IPS-20b (cell line): ENCODE measurements around the gene RIMS4.

Source experiments
- H3K27ac ChIP-seq: one replicate; pipeline ENCODE4 v1.5.1; 2013; ENCODE audit warnings: low read length
- H3K27me3 ChIP-seq: 2 replicates; pipeline ENCODE4 v1.6.1; 2013; ENCODE audit warnings: mild to moderate bottlenecking, low read length, inconsistent platforms; ENCODE audit not compliant: insufficient read depth
- H3K36me3 ChIP-seq: 2 replicates; pipeline ENCODE4 v1.6.1; 2013; ENCODE audit warnings: low read depth, mild to moderate bottlenecking, inconsistent platforms, low read length, moderate library complexity; ENCODE audit not compliant: insufficient read depth
- H3K4me1 ChIP-seq: 2 replicates; pipeline ENCODE4 v1.6.1; 2013; ENCODE audit warnings: mild to moderate bottlenecking, control low read depth, inconsistent platforms, low read length, moderate library complexity; ENCODE audit not compliant: insufficient read depth
- H3K4me3 ChIP-seq: 2 replicates; pipeline ENCODE4 v1.5.1; 2013; ENCODE audit warnings: mild to moderate bottlenecking, low read length, inconsistent platforms
- H3K9ac ChIP-seq: 2 replicates; pipeline ENCODE4 v1.6.1; 2013; ENCODE audit warnings: low read depth, mild to moderate bottlenecking, inconsistent platforms, low read length, moderate library complexity
- H3K9me3 ChIP-seq: 2 replicates; pipeline ENCODE4 v1.6.1; 2013; ENCODE audit warnings: mild to moderate bottlenecking, low read depth, low read length, inconsistent platforms; ENCODE audit not compliant: insufficient read depth

The RIMS4 gene

GRCh38 chr20:44723391-44723790, 87.0 kb downstream of the RIMS4 start:
- Histone ChIP-seq H3K9ac (no peak overlapping the region), H3K27ac (no peak overlapping the region), H3K27me3 (no peaks in the 10 kb centered on the region), H3K9me3 (no peaks in the 10 kb centered on the region), H3K4me1 (no peaks in the 10 kb centered on the region; the same call in 1 of the 2 replicates), H3K36me3 (no peaks in the 10 kb centered on the region), H3K4me3 (no peak overlapping the region)

GRCh38 chr20:44722990-44723389, 87.4 kb downstream of the RIMS4 start:
- H3K9ac ChIP-seq: no peak overlapping the region
- no peaks in the 10 kb centered on the region; the same call in 1 of the 2 replicates for H3K4me1 ChIP-seq

GRCh38 chr20:44721785-44722054, 88.6 kb downstream of the RIMS4 start:
- Histone ChIP-seq H3K4me1 (no peaks in the 10 kb centered on the region; the same call in 1 of the 2 replicates), H3K9me3 (no peaks in the 10 kb centered on the region), H3K4me3 (no peak overlapping the region), H3K27me3 (no peaks in the 10 kb centered on the region), H3K27ac (no peak overlapping the region), H3K36me3 (no peaks in the 10 kb centered on the region), H3K9ac (no peak overlapping the region)

More at GRCh38 chr20:44722990-44723389, 87.4 kb downstream of the RIMS4 start:
- Histone ChIP-seq H3K27me3 (no peaks in the 10 kb centered on the region), H3K27ac (no peak overlapping the region), H3K4me3 (no peak overlapping the region), H3K36me3 (no peaks in the 10 kb centered on the region), H3K9me3 (no peaks in the 10 kb centered on the region)

- no peaks in the 10 kb centered on the region for H3K9me3 ChIP-seq
- H3K27me3 ChIP-seq: no peaks in the 10 kb centered on the region
- H3K4me3 ChIP-seq: no peak overlapping the region
- H3K9ac ChIP-seq: no peak overlapping the region
- H3K27ac ChIP-seq: no peak overlapping the region
- no peaks in the 10 kb centered on the region for H3K4me1 ChIP-seq
- H3K36me3 ChIP-seq: no peaks in the 10 kb centered on the region
These were observed 89.2 kb downstream of the RIMS4 start for GRCh38 chr20:44720997-44721784.

- no peak overlapping the region for H3K4me3 ChIP-seq
These were observed 89.7 kb downstream of the RIMS4 start for GRCh38 chr20:44720621-44720996.

GRCh38 chr20:44719841-44720240, 90.5 kb downstream of the RIMS4 start:
- no peaks in the 10 kb centered on the region for H3K27me3 ChIP-seq
- H3K9me3 ChIP-seq: no peaks in the 10 kb centered on the region
- no peak overlapping the region for H3K4me3 ChIP-seq
- no peaks in the 10 kb centered on the region for H3K36me3 ChIP-seq
- H3K4me1 ChIP-seq: no peaks in the 10 kb centered on the region
- H3K9ac ChIP-seq: no peak overlapping the region
- no peak overlapping the region for H3K27ac ChIP-seq

More at GRCh38 chr20:44720621-44720996, 89.7 kb downstream of the RIMS4 start:
- Histone ChIP-seq H3K9me3 (no peaks in the 10 kb centered on the region), H3K27me3 (no peaks in the 10 kb centered on the region), H3K27ac (no peak overlapping the region), H3K36me3 (no peaks in the 10 kb centered on the region), H3K4me1 (no peaks in the 10 kb centered on the region), H3K9ac (no peak overlapping the region)

- no peaks in the 10 kb centered on the region for H3K27me3 ChIP-seq
- H3K9me3 ChIP-seq: no peaks in the 10 kb centered on the region
- H3K36me3 ChIP-seq: no peaks in the 10 kb centered on the region
- no peak overlapping the region for H3K4me3 ChIP-seq
- H3K27ac ChIP-seq: no peak overlapping the region
- H3K4me1 ChIP-seq: no peaks in the 10 kb centered on the region
- H3K9ac ChIP-seq: no peak overlapping the region
These were observed 92.4 kb downstream of the RIMS4 start for GRCh38 chr20:44717986-44718385.

GRCh38 chr20:44716309-44717106, 93.8 kb downstream of the RIMS4 start:
- Histone ChIP-seq H3K27me3 (no peaks in the 10 kb centered on the region), H3K4me3 (no peak overlapping the region), H3K27ac (no peak overlapping the region), H3K4me1 (no peaks in the 10 kb centered on the region), H3K36me3 (no peaks in the 10 kb centered on the region), H3K9me3 (no peaks in the 10 kb centered on the region), H3K9ac (no peak overlapping the region)

GRCh38 chr20:44715499-44716308, 94.6 kb downstream of the RIMS4 start:
- no peak overlapping the region for H3K4me3 ChIP-seq
- no peak overlapping the region for H3K9ac ChIP-seq
- H3K4me1 ChIP-seq: no peaks in the 10 kb centered on the region
- no peaks in the 10 kb centered on the region for H3K9me3 ChIP-seq
- H3K27me3 ChIP-seq: no peaks in the 10 kb centered on the region
- H3K36me3 ChIP-seq: no peaks in the 10 kb centered on the region
- H3K27ac ChIP-seq: no peak overlapping the region

- no peaks in the 10 kb centered on the region for H3K27me3 ChIP-seq
- H3K9me3 ChIP-seq: no peaks in the 10 kb centered on the region
- no peak within 1 kb of the TSS for H3K9ac ChIP-seq
- H3K27ac ChIP-seq: no peak within 1 kb of the TSS
- H3K4me3 ChIP-seq: no peak within 1 kb of the TSS
- H3K4me1 ChIP-seq: no peaks in the 10 kb centered on the region
- H3K36me3 ChIP-seq: no peaks in the 10 kb centered on the region
These were observed 95.4 kb downstream of the RIMS4 start, which contains the start of gene CCN5 for GRCh38 chr20:44714701-44715498. Gene CCN5, plus strand, starts transcription at chr20:44715369. Its CDS starts 22 bp downstream, at chr20:44715391.

GRCh38 chr20:44714102-44714700, 96.1 kb downstream of the RIMS4 start:
- H3K9ac ChIP-seq: no peak overlapping the region
- H3K27ac ChIP-seq: no peak overlapping the region
- no peaks in the 10 kb centered on the region for H3K36me3 ChIP-seq

More at GRCh38 chr20:44714102-44714700, 96.1 kb downstream of the RIMS4 start:
- no peak overlapping the region for H3K4me3 ChIP-seq
- no peaks in the 10 kb centered on the region for H3K27me3 ChIP-seq
- H3K4me1 ChIP-seq: no peaks in the 10 kb centered on the region
- no peaks in the 10 kb centered on the region for H3K9me3 ChIP-seq
